ENCODE measurements around the gene ZCCHC17.

Gene ZCCHC17

GRCh38 chr1:31373897-31374486 lies 77.2 kb downstream of the ZCCHC17 start:
- ChIA-PET POLR2A (interaction anchor here (0.9 to 1.1 kb wide), 3 partner anchors 23 to 77 kb away, joined by 3 to 5 read pairs (median 4); partner anchors contain the start of genes SNRNP40 and ZCCHC17), CTCF (interaction anchor here (0.7 to 11.7 kb wide), 10 partner anchors 10 to 193 kb away, joined by 3 to 84 read pairs (median 4); no protein-coding TSS in a partner anchor)
- DNase-seq (ENCODE audit: low read depth, low spot score), result no peak
- peak overlapping the region; percentile 54 for H3K4me3 ChIP-seq (ENCODE audit: low read depth, low read length)
- TF ChIP-seq CTCF (IDR thresholded peaks at IDR 0.05; ENCODE audit: insufficient read depth, low read length, missing control alignments), result no peak

DNA sequence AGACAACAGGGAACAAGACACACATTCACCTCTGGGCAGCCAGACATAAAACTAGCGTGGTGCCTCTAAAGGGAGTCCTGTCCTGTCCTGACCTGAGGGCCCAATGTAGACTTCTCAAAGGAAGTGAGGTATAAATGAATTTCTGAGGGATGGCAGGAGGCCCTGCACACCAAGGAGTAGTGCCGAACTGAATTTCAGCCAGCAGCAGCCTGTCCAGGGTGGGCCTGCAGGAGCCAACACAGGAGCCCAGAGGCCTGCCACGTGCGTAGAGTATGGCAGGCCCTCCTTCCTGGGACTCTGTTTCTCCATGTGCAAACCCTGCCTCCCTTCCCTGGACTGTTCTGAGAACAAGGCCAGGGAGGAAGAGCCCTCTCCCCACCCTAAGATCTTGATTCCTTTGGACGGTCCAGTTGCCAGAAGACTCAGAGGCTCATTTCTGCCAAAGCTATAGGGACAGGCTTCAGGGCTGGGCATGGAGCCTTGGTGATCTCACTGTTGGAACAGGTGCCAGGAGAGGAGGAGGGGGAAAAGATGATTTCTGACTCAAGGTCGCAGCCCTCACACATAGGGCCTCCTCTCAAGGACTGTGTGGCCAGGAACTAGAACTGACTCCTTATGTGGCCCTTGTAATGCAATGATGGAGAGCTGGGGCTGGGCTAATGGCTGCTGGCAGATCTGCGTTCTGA lies 77.8 kb downstream of the ZCCHC17 start:
- H3K4me3 ChIP-seq (ENCODE audit: low read depth, low read length), result no peak overlapping the region
- ChIA-PET CTCF (interaction anchor here (0.7 to 11.7 kb wide), 5 partner anchors 10 to 48 kb away, joined by 3 to 84 read pairs (median 4); no protein-coding TSS in a partner anchor), POLR2A (interaction anchor here (0.6 to 0.9 kb wide), 2 partner anchors 22 to 140 kb away, joined by 3 to 5 read pairs; no protein-coding TSS in a partner anchor)
- no peak for TF ChIP-seq CTCF (IDR thresholded peaks at IDR 0.05; ENCODE audit: insufficient read depth, low read length, missing control alignments)
- DNase-seq (ENCODE audit: low read depth, low spot score), result no peak

DNA sequence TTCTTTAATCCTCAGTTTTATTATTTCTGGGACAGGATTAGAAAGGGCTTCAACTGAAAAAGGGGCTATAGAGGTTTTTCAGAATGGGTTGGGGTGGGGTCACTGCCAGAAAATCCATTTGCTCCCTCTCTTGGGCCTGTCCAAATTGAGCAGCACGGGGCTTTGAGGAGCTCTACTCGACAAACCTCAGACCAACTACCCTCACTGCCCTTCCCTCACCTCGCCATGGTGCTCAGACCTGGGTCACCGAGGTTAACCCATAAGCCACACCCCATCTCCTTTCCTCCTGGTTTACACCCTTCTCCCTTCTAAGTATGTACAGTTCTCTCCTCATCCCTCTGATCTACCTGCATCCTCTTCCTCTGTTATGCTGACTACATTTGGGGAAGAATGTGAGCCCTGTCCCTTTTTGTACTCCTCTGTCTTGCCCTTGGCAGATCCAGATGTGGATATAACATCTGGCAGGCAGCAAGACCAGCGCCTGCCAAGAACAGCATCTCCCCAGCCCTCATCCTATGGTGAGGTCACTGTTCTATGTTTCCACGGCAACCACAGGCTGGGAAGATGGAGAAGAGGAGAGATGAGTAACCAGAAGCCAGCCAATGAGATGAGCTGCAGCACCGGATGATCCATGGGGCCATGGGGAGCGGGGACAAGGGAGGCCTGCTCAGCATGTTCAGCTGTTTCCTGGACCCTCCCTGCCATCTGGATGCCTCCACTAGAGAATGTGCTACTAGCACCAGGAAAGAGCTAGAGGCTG lies 79.7 kb downstream of the ZCCHC17 start:
- ChIA-PET CTCF (interaction anchor here (1.2 to 11.7 kb wide), 4 partner anchors 15 to 173 kb away, joined by 3 to 84 read pairs (median 34); no protein-coding TSS in a partner anchor), POLR2A (no interaction called here)
- H3K4me3 ChIP-seq (ENCODE audit: low read depth, low read length), result no peak overlapping the region
- no peak for TF ChIP-seq CTCF (IDR thresholded peaks at IDR 0.05; ENCODE audit: insufficient read depth, low read length, missing control alignments)
- peak; percentile 58 for DNase-seq (ENCODE audit: low read depth, low spot score)

DNA sequence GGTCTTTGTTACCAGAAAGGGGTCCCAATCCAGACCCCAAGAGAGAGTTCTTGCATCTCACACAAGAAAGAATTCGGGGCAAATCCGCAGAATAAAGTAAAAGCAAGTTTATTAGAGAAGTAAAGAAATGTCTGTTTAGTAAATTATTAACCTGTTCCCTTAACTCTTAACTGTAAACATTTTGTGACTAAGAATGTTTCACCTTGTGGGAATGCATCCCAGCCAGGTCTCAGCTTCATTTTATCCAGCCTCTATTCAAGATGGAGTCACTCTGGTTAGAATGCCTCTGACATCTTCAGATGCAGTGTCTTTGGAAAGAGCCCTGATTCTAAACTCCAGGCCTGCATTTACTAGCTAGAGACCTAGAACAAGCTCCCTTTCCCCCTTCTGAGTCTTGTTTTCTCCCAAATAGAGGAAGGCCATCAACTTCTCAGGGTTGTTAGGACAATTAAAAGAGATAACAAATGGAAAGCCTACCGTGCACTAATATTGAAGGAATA lies 80.6 kb downstream of the ZCCHC17 start:
- no peak for TF ChIP-seq CTCF (IDR thresholded peaks at IDR 0.05; ENCODE audit: insufficient read depth, low read length, missing control alignments)
- no peak for DNase-seq (ENCODE audit: low read depth, low spot score)
- no peak overlapping the region for H3K4me3 ChIP-seq (ENCODE audit: low read depth, low read length)
- ChIA-PET CTCF (interaction anchor here (1.2 to 11.7 kb wide), 4 partner anchors 14 to 172 kb away, joined by 3 to 84 read pairs (median 34); no protein-coding TSS in a partner anchor), POLR2A (no interaction called here)

DNA sequence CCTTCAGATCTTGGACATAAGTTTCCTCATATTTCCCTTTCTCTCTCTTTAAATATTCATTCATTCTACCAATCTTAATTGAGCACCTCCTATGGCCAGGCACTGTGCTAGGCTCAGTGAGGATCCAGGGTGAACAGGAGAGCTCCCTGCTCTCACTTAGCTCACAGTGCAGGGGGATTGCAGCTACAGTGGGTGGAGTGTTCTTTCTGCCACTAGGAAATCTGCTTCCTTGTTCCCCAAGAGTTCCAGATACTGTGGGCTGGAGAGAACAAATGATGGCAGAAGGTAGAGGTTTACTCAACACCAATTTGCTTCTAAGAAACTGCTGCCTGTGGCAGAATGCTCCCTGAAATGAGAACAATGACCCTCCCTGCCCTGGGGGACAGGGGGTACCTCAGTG lies 81.2 kb downstream of the ZCCHC17 start:
- ChIA-PET POLR2A (no interaction called here), CTCF (interaction anchor here (1.6 to 11.7 kb wide), 3 partner anchors 17 to 171 kb away, joined by 7 to 84 read pairs (median 62); no protein-coding TSS in a partner anchor)
- TF ChIP-seq CTCF (IDR thresholded peaks at IDR 0.05; ENCODE audit: insufficient read depth, low read length, missing control alignments), result no peak
- H3K4me3 ChIP-seq (ENCODE audit: low read depth, low read length), result no peak overlapping the region
- no peak for DNase-seq (ENCODE audit: low read depth, low spot score)
